HG03460 (cell line): ENCODE data around the gene CHCHD6.

Experiments
- ATAC-seq: cut with Tn5 transposase; IDR thresholded peaks from one replicate; pipeline ENCODE4 v1.9.1; 2021; ENCODE audit not compliant: unreplicated experiment

Gene CHCHD6

GRCh38 chr3:126854666-126855065 lies 150.6 kb downstream of the CHCHD6 start:
- no peak for ATAC-seq

- ATAC-seq, result no peak
Observed at GRCh38 chr3:126855374-126855773, 151.3 kb downstream of the CHCHD6 start.

- ATAC-seq, result no peak
Observed at GRCh38 chr3:126857928-126858327, 153.9 kb downstream of the CHCHD6 start.

- ATAC-seq, result no peak
Observed at GRCh38 chr3:126858401-126858800, 154.4 kb downstream of the CHCHD6 start.

GRCh38 chr3:126858887-126859286 lies 154.8 kb downstream of the CHCHD6 start:
- ATAC-seq, result no peak

GRCh38 chr3:126859415-126860246 lies 155.6 kb downstream of the CHCHD6 start:
- no peak for ATAC-seq

GRCh38 chr3:126865736-126866135 lies 161.7 kb downstream of the CHCHD6 start:
- ATAC-seq, result no peak

GRCh38 chr3:126866175-126866759 lies 162.2 kb downstream of the CHCHD6 start:
- ATAC-seq, result no peak

- no peak for ATAC-seq
Observed at GRCh38 chr3:126867190-126867862, 163.3 kb downstream of the CHCHD6 start.

- no peak for ATAC-seq
Observed at GRCh38 chr3:126867863-126868200, 163.8 kb downstream of the CHCHD6 start.

- no peak for ATAC-seq
Observed at GRCh38 chr3:126870608-126871210, 166.7 kb downstream of the CHCHD6 start.

- ATAC-seq, result no peak
Observed at GRCh38 chr3:126872701-126873342, 168.8 kb downstream of the CHCHD6 start.

GRCh38 chr3:126873416-126873815 lies 169.4 kb downstream of the CHCHD6 start:
- ATAC-seq, result no peak

- ATAC-seq, result no peak
Observed at GRCh38 chr3:126878664-126879063, 174.6 kb downstream of the CHCHD6 start.

- no peak for ATAC-seq
Observed at GRCh38 chr3:126880901-126881300, 176.9 kb downstream of the CHCHD6 start.

GRCh38 chr3:126881861-126882260 lies 177.8 kb downstream of the CHCHD6 start:
- no peak for ATAC-seq

- no peak for ATAC-seq
Observed at GRCh38 chr3:126883241-126883640, 179.2 kb downstream of the CHCHD6 start.

GRCh38 chr3:126885425-126885824 lies 181.4 kb downstream of the CHCHD6 start:
- no peak for ATAC-seq

GRCh38 chr3:126886217-126886616 lies 182.2 kb downstream of the CHCHD6 start:
- ATAC-seq, result no peak

- no peak for ATAC-seq
Observed at GRCh38 chr3:126887686-126888085, 183.6 kb downstream of the CHCHD6 start.

GRCh38 chr3:126888186-126888760 lies 184.2 kb downstream of the CHCHD6 start:
- no peak for ATAC-seq
